Esophagus mucosa (tissue), 1 donor: ENCODE measurements around the gene AGR2. TPM values are rescaled to one million over a fixed set of nuclear protein-coding genes. Genes with fewer than 3 reads are reported as not detected.
"Not testable (repeated sequence)": the region's sequence is repeated elsewhere in the genome, so short reads cannot be mapped to it uniquely, and the experiment has no call there.

Source experiments
- ATAC-seq: fragments of 200-7000 bp; cut with Tn5 transposase; one replicate; pipeline ENCODE4 v1.9.1; 2020
- total RNA-seq: library from RNA; stranded (reverse); gene quantifications from one replicate; pipeline ENCODE4 v1.2.4, GENCODE V29; 2023
- donor health status: DM: yes; HTN: yes; CAD: no.

The AGR2 gene
- total RNA-seq, 1 donor from 2014 or later: 7.5 TPM

GRCh38 chr7:16773326-16773725 is 31.5 kb downstream of the AGR2 start:
- no peak for ATAC-seq

- no peak for ATAC-seq
Observed at GRCh38 chr7:16770657-16771329, 34.0 kb downstream of the AGR2 start.

- not testable (repeated sequence) for ATAC-seq
Observed at GRCh38 chr7:16769994-16770393, 34.8 kb downstream of the AGR2 start.

- ATAC-seq: peak; percentile 28
Observed at GRCh38 chr7:16765436-16765859, 39.4 kb downstream of the AGR2 start.

- ATAC-seq: no peak
Observed at GRCh38 chr7:16764942-16765341, 39.9 kb downstream of the AGR2 start.

- no peak for ATAC-seq
Observed at GRCh38 chr7:16762177-16762576, 42.6 kb downstream of the AGR2 start.

- ATAC-seq: peak; percentile 54
Observed at GRCh38 chr7:16759840-16760239, 45.0 kb downstream of the AGR2 start.

GRCh38 chr7:16758631-16759611 is 45.9 kb downstream of the AGR2 start:
- no peak for ATAC-seq

GRCh38 chr7:16758036-16758435 is 46.8 kb downstream of the AGR2 start:
- no peak for ATAC-seq

GRCh38 chr7:16755397-16755796 is 49.4 kb downstream of the AGR2 start:
- ATAC-seq: no peak

GRCh38 chr7:16754856-16755317 is 49.9 kb downstream of the AGR2 start:
- ATAC-seq: no peak

GRCh38 chr7:16753932-16754855 is 50.6 kb downstream of the AGR2 start:
- ATAC-seq: peak; percentile 35

GRCh38 chr7:16753102-16753931 is 51.5 kb downstream of the AGR2 start, which contains the start of gene TSPAN13:
Gene TSPAN13 (plus strand): TSS chr7:16753755. CDS start chr7:16753968, 213 bp downstream.
- peak; percentile 99 for ATAC-seq

GRCh38 chr7:16747102-16747501 is 57.7 kb downstream of the AGR2 start:
- ATAC-seq: no peak

GRCh38 chr7:16745645-16746044 is 59.2 kb downstream of the AGR2 start:
- no peak for ATAC-seq

- ATAC-seq: no peak
Observed at GRCh38 chr7:16744518-16745250, 60.1 kb downstream of the AGR2 start.

GRCh38 chr7:16743236-16743635 is 61.6 kb downstream of the AGR2 start:
- no peak for ATAC-seq

- ATAC-seq: no peak
Observed at GRCh38 chr7:16742547-16742946, 62.3 kb downstream of the AGR2 start.
